ENCODE data around the gene FBRS. TPM values are rescaled to one million over a fixed set of nuclear protein-coding genes. Genes with fewer than 3 reads are reported as not detected.

Gene FBRS
- total and polyA plus RNA-seq, 2 of the 13 experiments (the other 11 are each of a cell fraction or from before 2014, with no cell fraction given), result 13.7 to 16.2 TPM

GRCh38 chr16:30652718-30653117 is 5.5 kb upstream of the FBRS start (continued):
- TF ChIP-seq ZNF124 (CRISPR knock-in tag; IDR thresholded peaks at IDR 0.05) (no peak), ZSCAN29 (CRISPR knock-in tag; conservative IDR thresholded peaks at IDR 0.05) (no peak), ARID5B (CRISPR knock-in tag; IDR thresholded peaks at IDR 0.05) (no peak), ZBTB8A (CRISPR knock-in tag; IDR thresholded peaks at IDR 0.05; ENCODE audit: borderline replicate concordance, low read depth) (no peak), SMARCE1 (IDR thresholded peaks at IDR 0.05; ENCODE audit: borderline replicate concordance) (no peak), MTA3 (CRISPR knock-in tag; IDR thresholded peaks at IDR 0.05) (no peak)

- Histone ChIP-seq H3K4me2 (ENCODE audit: low read depth, low read length) (no peak overlapping the region), H3K36me3 (replicated peaks in 1 of 2; ENCODE audit: control insufficient read depth in 1 of 2, insufficient read depth in 2 of 2, low read length in 2 of 2) (peaks cover 7 to 32% of the 10 kb centered on the region in 2 experiments; a peak in 4 of 5 replicates), H3K27me3 (ENCODE audit: control insufficient read depth in 1 of 2, insufficient read depth in 2 of 2, low read length in 2 of 2) (no peaks in the 10 kb centered on the region; a peak in 1 of 5 replicates), H3K4me1 (ENCODE audit: insufficient read depth, low read length) (peaks cover 25% of the 10 kb centered on the region), H3K4me3 (replicated peaks in 1 of 3; ENCODE audit: insufficient read depth in 1 of 3, low read depth in 2 of 3, low read length in 3 of 3) (no peak overlapping the region), H3K9me3 (ENCODE audit: low read length) (no peaks in the 10 kb centered on the region), H2AFZ (ENCODE audit: low read length) (no peak overlapping the region), H3K9ac (ENCODE audit: insufficient read depth, low read depth, low read length) (no peak overlapping the region), H3K79me2 (ENCODE audit: insufficient read depth, low read length) (peaks cover 12% of the 10 kb centered on the region), H4K20me1 (ENCODE audit: insufficient read depth, low read length) (peaks cover 3% of the 10 kb centered on the region; the same call in 1 of the 2 replicates), H3K27ac (ENCODE audit: extremely low read length, insufficient read depth, low read length) (no peak overlapping the region)
- 97% methylated on average over 18 of the region's 18 CpGs for WGBS (ENCODE audit: low lambda C conversion rate)
- in situ Hi-C loops (cut with HindIII; ENCODE audit: extremely low pct_ligation_motif_present, low pct_unique_long_range_greater_than_20kb), result loop anchor here (25.0 kb wide), 1 partner anchor 843 kb away; the partner anchor contains the start of genes MAZ, MVP, PAGR1 and PRRT2
- ChIA-PET POLR2A (no interaction called here), CTCF (ENCODE audit: low intra/inter-chr PET ratio, low total read pairs) (no interaction called here)
- intact Hi-C loops (cut with micrococcal nuclease; ENCODE audit: unreplicated experiment), result loop anchor here (10.0 kb wide), 2 partner anchors 130 to 570 kb away; partner anchors contain the start of gene ZNF768
- TF ChIP-seq BCL3 (CRISPR knock-in tag; IDR thresholded peaks at IDR 0.05) (no peak), ZNF10 (CRISPR knock-in tag; IDR thresholded peaks at IDR 0.05; ENCODE audit: borderline replicate concordance, low read depth) (no peak), AGO2 (optimal IDR thresholded peaks at IDR 0.05; ENCODE audit: low read depth, low read length) (peak; percentile 62), RBFOX2 (IDR thresholded peaks at IDR 0.05; ENCODE audit: low read depth, low read length) (peak; percentile 62; the same call in 1 of the 2 replicates)
- ATAC-seq (no peak), DNase-seq (ENCODE audit: low spot score) (no peak), FAIRE-seq (no peak)
- no TSS peak for BruUV-seq (replicated peaks)
Measured at GRCh38 chr16:30654856-30655255, 3.4 kb upstream of the FBRS start.
